Breast epithelium (tissue), 3 donors: ENCODE results near the gene TYSND1.

Experiments used
- POLR2A ChIP-seq: fragments of 450-650 bp; IDR thresholded peaks from one replicate; pipeline ENCODE4 v1.6.1; 2016; ENCODE audit warnings: antibody characterized with exemption, mild to moderate bottlenecking, moderate library complexity
- POLR2AphosphoS5 ChIP-seq, 3 donors: sonication (generic); formaldehyde crosslinking; IDR thresholded peaks; one replicate each; pipeline ENCODE4 v1.6.1; 2017; ENCODE audit warnings: antibody characterized with exemption in 3 of 3
- TF ChIP-seq, protein P1 (sequence below), 3 donors: fragments of 450-650 bp; IDR thresholded peaks; one replicate each; pipeline ENCODE4 v1.5.1; 2016 to 2017; ENCODE audit warnings: antibody characterized with exemption in 3 of 3, mild to moderate bottlenecking in 3 of 3, moderate library complexity in 3 of 3

GRCh38 chr10:70111496-70111895 lies 35.0 kb downstream of the TYSND1 start:
- TF ChIP-seq, protein P1, sequence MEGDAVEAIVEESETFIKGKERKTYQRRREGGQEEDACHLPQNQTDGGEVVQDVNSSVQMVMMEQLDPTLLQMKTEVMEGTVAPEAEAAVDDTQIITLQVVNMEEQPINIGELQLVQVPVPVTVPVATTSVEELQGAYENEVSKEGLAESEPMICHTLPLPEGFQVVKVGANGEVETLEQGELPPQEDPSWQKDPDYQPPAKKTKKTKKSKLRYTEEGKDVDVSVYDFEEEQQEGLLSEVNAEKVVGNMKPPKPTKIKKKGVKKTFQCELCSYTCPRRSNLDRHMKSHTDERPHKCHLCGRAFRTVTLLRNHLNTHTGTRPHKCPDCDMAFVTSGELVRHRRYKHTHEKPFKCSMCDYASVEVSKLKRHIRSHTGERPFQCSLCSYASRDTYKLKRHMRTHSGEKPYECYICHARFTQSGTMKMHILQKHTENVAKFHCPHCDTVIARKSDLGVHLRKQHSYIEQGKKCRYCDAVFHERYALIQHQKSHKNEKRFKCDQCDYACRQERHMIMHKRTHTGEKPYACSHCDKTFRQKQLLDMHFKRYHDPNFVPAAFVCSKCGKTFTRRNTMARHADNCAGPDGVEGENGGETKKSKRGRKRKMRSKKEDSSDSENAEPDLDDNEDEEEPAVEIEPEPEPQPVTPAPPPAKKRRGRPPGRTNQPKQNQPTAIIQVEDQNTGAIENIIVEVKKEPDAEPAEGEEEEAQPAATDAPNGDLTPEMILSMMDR (IDR thresholded peaks at IDR 0.05) = no peak
- no peak for TF ChIP-seq POLR2AphosphoS5 (IDR thresholded peaks at IDR 0.05)
- TF ChIP-seq POLR2A = no peak
